ENCODE data around the gene SLC48A1.

DNA sequence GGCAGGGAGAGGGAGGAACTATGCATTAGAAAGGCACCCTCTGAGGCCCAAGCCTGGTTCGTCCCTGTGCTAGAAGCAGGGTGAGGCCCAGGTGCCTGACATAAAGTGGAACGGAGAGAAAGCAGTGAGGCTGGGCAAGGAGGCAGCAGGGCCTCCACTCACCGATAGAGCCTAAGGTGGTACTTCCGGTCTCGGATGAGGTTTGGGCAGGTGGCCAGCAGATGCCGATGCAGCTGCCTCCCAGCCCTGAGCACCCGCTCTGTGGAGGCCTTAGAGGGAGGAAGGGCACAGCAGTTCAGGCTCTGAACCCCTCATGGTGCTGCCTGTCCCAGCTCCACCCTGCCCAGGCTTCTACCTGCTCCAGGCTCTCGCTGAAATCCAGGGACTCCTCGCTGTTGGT, 21.5 kb upstream of the SLC48A1 start:
- TF ChIP-seq POLR2AphosphoS5 (IDR thresholded peaks at IDR 0.05; ENCODE audit: low read depth) (no peak), SPI1 (IDR thresholded peaks at IDR 0.05; ENCODE audit: borderline replicate concordance, low read depth) (no peak)
- TF ChIP-seq, protein P1, sequence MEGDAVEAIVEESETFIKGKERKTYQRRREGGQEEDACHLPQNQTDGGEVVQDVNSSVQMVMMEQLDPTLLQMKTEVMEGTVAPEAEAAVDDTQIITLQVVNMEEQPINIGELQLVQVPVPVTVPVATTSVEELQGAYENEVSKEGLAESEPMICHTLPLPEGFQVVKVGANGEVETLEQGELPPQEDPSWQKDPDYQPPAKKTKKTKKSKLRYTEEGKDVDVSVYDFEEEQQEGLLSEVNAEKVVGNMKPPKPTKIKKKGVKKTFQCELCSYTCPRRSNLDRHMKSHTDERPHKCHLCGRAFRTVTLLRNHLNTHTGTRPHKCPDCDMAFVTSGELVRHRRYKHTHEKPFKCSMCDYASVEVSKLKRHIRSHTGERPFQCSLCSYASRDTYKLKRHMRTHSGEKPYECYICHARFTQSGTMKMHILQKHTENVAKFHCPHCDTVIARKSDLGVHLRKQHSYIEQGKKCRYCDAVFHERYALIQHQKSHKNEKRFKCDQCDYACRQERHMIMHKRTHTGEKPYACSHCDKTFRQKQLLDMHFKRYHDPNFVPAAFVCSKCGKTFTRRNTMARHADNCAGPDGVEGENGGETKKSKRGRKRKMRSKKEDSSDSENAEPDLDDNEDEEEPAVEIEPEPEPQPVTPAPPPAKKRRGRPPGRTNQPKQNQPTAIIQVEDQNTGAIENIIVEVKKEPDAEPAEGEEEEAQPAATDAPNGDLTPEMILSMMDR (IDR thresholded peaks at IDR 0.05; ENCODE audit: insufficient read depth, low read length) = no peak
- TF ChIP-seq, protein P2, sequence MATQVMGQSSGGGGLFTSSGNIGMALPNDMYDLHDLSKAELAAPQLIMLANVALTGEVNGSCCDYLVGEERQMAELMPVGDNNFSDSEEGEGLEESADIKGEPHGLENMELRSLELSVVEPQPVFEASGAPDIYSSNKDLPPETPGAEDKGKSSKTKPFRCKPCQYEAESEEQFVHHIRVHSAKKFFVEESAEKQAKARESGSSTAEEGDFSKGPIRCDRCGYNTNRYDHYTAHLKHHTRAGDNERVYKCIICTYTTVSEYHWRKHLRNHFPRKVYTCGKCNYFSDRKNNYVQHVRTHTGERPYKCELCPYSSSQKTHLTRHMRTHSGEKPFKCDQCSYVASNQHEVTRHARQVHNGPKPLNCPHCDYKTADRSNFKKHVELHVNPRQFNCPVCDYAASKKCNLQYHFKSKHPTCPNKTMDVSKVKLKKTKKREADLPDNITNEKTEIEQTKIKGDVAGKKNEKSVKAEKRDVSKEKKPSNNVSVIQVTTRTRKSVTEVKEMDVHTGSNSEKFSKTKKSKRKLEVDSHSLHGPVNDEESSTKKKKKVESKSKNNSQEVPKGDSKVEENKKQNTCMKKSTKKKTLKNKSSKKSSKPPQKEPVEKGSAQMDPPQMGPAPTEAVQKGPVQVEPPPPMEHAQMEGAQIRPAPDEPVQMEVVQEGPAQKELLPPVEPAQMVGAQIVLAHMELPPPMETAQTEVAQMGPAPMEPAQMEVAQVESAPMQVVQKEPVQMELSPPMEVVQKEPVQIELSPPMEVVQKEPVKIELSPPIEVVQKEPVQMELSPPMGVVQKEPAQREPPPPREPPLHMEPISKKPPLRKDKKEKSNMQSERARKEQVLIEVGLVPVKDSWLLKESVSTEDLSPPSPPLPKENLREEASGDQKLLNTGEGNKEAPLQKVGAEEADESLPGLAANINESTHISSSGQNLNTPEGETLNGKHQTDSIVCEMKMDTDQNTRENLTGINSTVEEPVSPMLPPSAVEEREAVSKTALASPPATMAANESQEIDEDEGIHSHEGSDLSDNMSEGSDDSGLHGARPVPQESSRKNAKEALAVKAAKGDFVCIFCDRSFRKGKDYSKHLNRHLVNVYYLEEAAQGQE (IDR thresholded peaks at IDR 0.05; ENCODE audit: insufficient replicate concordance, low read depth) = no peak
